Measurements from ENCODE around the gene HUNK. TPM values are rescaled to one million over a fixed set of nuclear protein-coding genes. Genes with fewer than 3 reads are reported as not detected.

HUNK gene
- total RNA-seq, 1 donor from 2014 or later: 3.1 TPM

DNA sequence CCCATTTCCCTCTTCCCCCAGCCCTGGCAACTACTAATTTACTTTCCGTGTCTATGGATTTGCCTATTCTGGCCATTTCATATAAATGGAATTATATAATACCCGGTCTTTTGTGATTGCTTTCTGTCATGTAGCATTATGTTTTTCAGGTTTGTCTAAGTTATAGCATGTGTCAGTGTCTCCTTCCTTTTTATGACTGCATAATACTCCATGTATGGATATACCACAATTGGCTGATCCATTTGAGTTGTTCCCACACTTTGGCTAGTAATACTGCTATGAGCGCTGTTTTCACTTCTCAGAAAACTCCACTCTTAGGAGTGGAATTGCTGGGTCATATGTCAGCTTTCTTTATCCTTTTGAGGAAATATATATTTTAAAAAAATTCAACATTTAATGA is 53.7 kb downstream of the HUNK start:
- DNase-seq (ENCODE audit: low read depth): no peak
- Histone ChIP-seq H3K4me3 (ENCODE audit: low read depth, low read length) (no peak overlapping the region), H3K36me3 (ENCODE audit: control insufficient read depth, insufficient read depth, low read length) (no peaks in the 10 kb centered on the region), H3K27me3 (ENCODE audit: control insufficient read depth, insufficient read depth, low read length) (no peaks in the 10 kb centered on the region)
- TF ChIP-seq, protein P1, sequence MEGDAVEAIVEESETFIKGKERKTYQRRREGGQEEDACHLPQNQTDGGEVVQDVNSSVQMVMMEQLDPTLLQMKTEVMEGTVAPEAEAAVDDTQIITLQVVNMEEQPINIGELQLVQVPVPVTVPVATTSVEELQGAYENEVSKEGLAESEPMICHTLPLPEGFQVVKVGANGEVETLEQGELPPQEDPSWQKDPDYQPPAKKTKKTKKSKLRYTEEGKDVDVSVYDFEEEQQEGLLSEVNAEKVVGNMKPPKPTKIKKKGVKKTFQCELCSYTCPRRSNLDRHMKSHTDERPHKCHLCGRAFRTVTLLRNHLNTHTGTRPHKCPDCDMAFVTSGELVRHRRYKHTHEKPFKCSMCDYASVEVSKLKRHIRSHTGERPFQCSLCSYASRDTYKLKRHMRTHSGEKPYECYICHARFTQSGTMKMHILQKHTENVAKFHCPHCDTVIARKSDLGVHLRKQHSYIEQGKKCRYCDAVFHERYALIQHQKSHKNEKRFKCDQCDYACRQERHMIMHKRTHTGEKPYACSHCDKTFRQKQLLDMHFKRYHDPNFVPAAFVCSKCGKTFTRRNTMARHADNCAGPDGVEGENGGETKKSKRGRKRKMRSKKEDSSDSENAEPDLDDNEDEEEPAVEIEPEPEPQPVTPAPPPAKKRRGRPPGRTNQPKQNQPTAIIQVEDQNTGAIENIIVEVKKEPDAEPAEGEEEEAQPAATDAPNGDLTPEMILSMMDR (IDR thresholded peaks at IDR 0.05; ENCODE audit: insufficient read depth, low read length, poor library complexity, severe bottlenecking): no peak

DNA sequence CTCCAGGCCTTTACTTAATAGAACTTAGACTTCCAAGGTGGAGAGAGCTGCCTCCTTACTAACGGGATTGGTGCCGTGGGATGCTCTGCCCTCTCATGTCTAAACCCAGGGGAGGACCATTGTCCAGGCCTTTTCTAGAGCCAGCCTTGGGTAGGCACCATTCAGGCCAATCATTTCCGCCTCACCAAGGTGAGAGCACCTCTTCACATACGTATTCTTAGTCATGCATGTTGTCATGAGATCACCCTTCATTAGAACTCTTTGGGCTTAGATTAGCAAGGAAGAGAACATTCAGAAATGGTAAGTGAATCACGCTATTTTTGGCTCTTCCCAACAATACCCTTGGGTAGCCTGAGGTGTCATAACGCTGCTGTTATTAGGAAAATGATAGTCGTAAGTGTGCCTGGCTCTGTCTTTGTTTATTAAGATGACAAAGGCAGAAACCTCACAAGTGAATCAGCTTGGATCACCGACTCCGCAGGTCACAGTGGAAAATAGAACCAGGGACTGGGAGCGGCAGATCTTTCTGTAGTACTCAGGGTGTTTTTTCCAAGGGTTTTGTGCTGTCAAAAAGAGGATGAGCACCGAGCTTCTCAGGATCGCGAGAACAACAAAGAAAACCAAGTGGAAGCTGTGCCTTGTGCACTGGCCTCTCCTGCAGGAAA is 55.0 kb downstream of the HUNK start:
- DNase-seq (ENCODE audit: low read depth): no peak
- Histone ChIP-seq H3K4me3 (ENCODE audit: low read depth, low read length) (no peak overlapping the region), H3K36me3 (ENCODE audit: control insufficient read depth, insufficient read depth, low read length) (no peaks in the 10 kb centered on the region), H3K27me3 (ENCODE audit: control insufficient read depth, insufficient read depth, low read length) (no peaks in the 10 kb centered on the region)
- TF ChIP-seq, protein P1 (IDR thresholded peaks at IDR 0.05; ENCODE audit: insufficient read depth, low read length, poor library complexity, severe bottlenecking): no peak

DNA sequence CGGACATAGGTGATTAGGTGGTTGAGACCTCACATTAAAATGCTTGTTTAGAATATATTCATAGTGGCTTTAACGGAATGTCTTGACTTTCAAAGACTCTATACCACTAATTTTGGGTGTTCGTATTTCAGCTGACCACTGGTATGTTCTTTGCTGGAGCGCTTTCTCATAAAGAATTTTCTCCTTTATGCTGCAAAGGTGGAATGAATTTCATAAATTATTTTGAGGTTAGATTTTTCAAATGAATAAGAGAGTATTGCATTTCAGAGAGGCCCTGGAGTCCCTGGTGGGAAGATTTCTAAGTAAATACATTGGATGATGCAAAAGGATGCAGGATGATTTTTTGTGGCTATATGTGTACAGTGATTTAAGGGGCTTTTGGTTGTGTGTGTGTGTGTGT is 55.8 kb downstream of the HUNK start:
- Histone ChIP-seq H3K4me3 (ENCODE audit: low read depth, low read length) (no peak overlapping the region), H3K27me3 (ENCODE audit: control insufficient read depth, insufficient read depth, low read length) (no peaks in the 10 kb centered on the region), H3K36me3 (ENCODE audit: control insufficient read depth, insufficient read depth, low read length) (no peaks in the 10 kb centered on the region)
- TF ChIP-seq, protein P1 (IDR thresholded peaks at IDR 0.05; ENCODE audit: insufficient read depth, low read length, poor library complexity, severe bottlenecking): no peak
- no peak for DNase-seq (ENCODE audit: low read depth)

DNA sequence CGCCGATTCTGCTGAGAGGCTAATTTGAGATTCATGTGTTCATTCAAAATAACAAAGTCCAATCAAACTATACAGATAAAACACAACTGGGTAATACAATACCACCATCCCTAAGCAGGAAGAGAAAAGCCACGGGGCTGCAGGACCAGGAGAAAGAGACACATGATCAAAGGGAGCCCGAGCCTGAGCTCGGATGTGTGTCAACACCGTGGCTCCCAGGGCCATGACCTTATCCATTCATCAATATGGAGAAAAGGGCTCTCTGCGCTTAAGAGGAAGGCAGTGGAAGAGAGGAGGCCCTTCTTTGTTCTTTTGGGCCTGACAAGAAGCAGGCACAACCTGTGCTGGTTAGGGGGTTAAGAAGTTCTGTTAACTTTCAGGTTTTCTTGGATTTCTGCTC is 56.7 kb downstream of the HUNK start:
- TF ChIP-seq, protein P1 (IDR thresholded peaks at IDR 0.05; ENCODE audit: insufficient read depth, low read length, poor library complexity, severe bottlenecking): no peak
- DNase-seq (ENCODE audit: low read depth): no peak
- Histone ChIP-seq H3K4me3 (ENCODE audit: low read depth, low read length) (no peak overlapping the region), H3K27me3 (ENCODE audit: control insufficient read depth, insufficient read depth, low read length) (no peaks in the 10 kb centered on the region), H3K36me3 (ENCODE audit: control insufficient read depth, insufficient read depth, low read length) (no peaks in the 10 kb centered on the region)

DNA sequence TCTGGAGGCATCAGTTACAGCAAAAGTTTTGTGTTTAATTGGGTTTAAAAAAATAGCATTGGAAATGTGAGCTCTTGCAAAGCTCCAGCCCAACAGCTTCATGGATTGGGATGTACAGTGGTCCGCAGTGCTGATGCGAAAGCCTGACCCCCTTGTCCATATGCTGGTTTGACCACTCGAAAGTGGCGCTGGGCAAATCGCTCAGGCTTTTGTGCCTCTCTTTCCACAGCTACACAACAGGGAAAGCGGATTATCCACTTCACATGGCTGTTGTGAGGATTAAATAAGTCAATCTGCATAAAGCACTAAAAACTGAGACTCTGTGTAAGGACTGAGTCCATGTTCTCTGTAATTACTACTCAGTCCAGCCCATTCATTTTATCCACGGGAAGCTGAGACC is 57.2 kb downstream of the HUNK start:
- TF ChIP-seq, protein P1 (IDR thresholded peaks at IDR 0.05; ENCODE audit: insufficient read depth, low read length, poor library complexity, severe bottlenecking): no peak
- no peaks in the 10 kb centered on the region for H3K36me3 ChIP-seq (ENCODE audit: control insufficient read depth, insufficient read depth, low read length)
- no peaks in the 10 kb centered on the region for H3K27me3 ChIP-seq (ENCODE audit: control insufficient read depth, insufficient read depth, low read length)
- no peak overlapping the region for H3K4me3 ChIP-seq (ENCODE audit: low read depth, low read length)
- no peak for DNase-seq (ENCODE audit: low read depth)
